Inferior parietal cortex (tissue), 1 donor: ENCODE data around the gene VPS16.
A peak's percentile ranks its signal among the peaks of the same experiment; 100 is the strongest.

ENCODE experiments used
- DNase-seq: peaks from one replicate; pipeline ENCODE4 v3.0.0-alpha.2; 2016; ENCODE audit errors: extremely low spot score

VPS16 gene

GRCh38 chr20:2835331-2835796, 5.2 kb upstream of the VPS16 start:
- DNase-seq, result no peak

GRCh38 chr20:2836035-2836434, 4.5 kb upstream of the VPS16 start:
- DNase-seq, result no peak

GRCh38 chr20:2837221-2837960, 3.2 kb upstream of the VPS16 start:
- no peak for DNase-seq

- no peak for DNase-seq
Measured at GRCh38 chr20:2838170-2838797, 2.3 kb upstream of the VPS16 start.

GRCh38 chr20:2838847-2839671, 1.5 kb upstream of the VPS16 start:
- DNase-seq, result no peak

- DNase-seq, result no peak
Measured at GRCh38 chr20:2839732-2840137, 810 bp upstream of the VPS16 start.

- peak; percentile 8 for DNase-seq
Measured at GRCh38 chr20:2840967-2841531, 504 bp downstream of the VPS16 start.

GRCh38 chr20:2845607-2846006, 5.1 kb downstream of the VPS16 start:
- DNase-seq, result no peak

- DNase-seq, result no peak
Measured at GRCh38 chr20:2846698-2847097, 6.2 kb downstream of the VPS16 start.

GRCh38 chr20:2847802-2848201, 7.3 kb downstream of the VPS16 start:
- no peak for DNase-seq

GRCh38 chr20:2849529-2849928, 9.0 kb downstream of the VPS16 start:
- DNase-seq, result no peak

- DNase-seq, result no peak
Measured at GRCh38 chr20:2851086-2851485, 10.5 kb downstream of the VPS16 start.

- DNase-seq, result no peak
Measured at GRCh38 chr20:2858591-2858990, 18.0 kb downstream of the VPS16 start.

- no peak for DNase-seq
Measured at GRCh38 chr20:2859330-2860121, 19.0 kb downstream of the VPS16 start.

- DNase-seq, result no peak
Measured at GRCh38 chr20:2864626-2865025, 24.1 kb downstream of the VPS16 start.

- no peak for DNase-seq
Measured at GRCh38 chr20:2865101-2865500, 24.6 kb downstream of the VPS16 start.

- no peak for DNase-seq
Measured at GRCh38 chr20:2865630-2866029, 25.1 kb downstream of the VPS16 start.

GRCh38 chr20:2866236-2866635, 25.7 kb downstream of the VPS16 start:
- DNase-seq, result no peak

GRCh38 chr20:2867081-2867864, 26.7 kb downstream of the VPS16 start:
- no peak for DNase-seq

GRCh38 chr20:2869381-2869780, 28.8 kb downstream of the VPS16 start:
- no peak for DNase-seq

- DNase-seq, result no peak
Measured at GRCh38 chr20:2871111-2871465, 30.5 kb downstream of the VPS16 start.
